Activated T-helper 1 cell treated with anti-CD3 and anti-CD28 coated beads, Interleukin-2, amount 50 U/mL, for 16 hours (primary cell): ENCODE data around the gene RNF144B.
"Not testable (repeated sequence)": the region's sequence is repeated elsewhere in the genome, so short reads cannot be mapped to it uniquely, and the experiment has no call there.

Experiments
- DNase-seq, 2 donors: peaks; one replicate each; pipeline ENCODE4 v3.0.0-alpha.2; 2020; ENCODE audit warnings: low read depth in 1 of 2, low spot score in 1 of 2

Gene RNF144B

GRCh38 chr6:18371010-18371409 is 16.1 kb upstream of the RNF144B start:
- no peak for DNase-seq

- DNase-seq: no peak
Observed at GRCh38 chr6:18371656-18372055, 15.5 kb upstream of the RNF144B start.

- DNase-seq: no peak
Observed at GRCh38 chr6:18380158-18380836, 6.9 kb upstream of the RNF144B start.

GRCh38 chr6:18380851-18381250 is 6.3 kb upstream of the RNF144B start:
- no peak for DNase-seq

GRCh38 chr6:18383441-18383840 is 3.7 kb upstream of the RNF144B start:
- no peak for DNase-seq

- no peak for DNase-seq
Observed at GRCh38 chr6:18384621-18385020, 2.5 kb upstream of the RNF144B start.

DNA sequence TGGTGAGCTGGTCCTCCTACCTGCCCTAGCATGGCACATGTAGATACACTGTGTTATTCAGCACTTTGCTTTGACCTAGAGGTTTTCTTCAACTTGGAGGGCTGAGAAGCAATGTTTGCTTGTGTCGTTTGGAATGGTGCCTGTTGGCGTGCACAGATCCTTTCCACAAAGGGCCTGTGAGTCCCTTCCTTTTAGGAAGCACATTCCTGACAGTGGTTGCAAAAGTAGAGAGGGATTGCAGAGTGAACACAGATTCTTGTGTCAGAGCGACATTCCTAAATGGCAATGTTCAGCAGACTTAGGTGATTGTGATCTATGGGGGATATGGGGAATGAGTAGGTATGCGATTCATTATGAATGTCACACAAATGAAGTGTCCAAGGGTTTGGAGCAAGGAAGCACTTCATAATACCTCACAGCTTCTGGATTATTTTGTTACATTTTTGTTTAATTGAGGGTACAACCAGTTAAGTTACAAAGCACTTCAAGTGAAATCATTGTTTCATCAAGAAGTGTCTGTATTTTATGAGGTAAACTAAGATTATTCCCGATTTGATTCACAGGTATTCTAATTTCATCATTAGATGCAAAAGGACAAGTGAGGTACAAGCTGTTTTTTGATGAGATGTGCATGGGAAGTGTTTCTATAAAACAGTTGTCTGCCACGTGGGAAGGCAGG is 713 bp upstream of the RNF144B start:
- no peak for DNase-seq

- no peak for DNase-seq
Observed at GRCh38 chr6:18388271-18388670, 1.1 kb downstream of the RNF144B start.

DNA sequence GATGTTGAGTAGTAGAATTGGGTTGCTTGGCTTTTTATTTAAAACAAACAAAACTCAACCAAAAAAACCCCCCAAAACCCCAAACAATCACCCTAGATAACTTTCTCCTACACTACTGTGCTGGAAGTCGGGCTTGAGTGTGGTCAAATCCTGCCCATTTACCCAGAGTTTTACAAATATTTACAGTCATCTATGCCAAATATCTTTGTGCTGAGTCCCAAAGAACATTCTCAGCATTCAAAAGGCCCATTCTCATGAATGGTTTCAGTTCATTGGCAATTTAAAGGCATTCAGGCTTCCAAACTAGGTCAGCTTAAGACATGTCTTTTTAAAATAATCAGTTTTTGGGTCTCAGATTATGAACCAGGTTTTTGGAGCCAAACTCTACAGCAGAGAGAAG is 1.8 kb downstream of the RNF144B start:
- no peak for DNase-seq

DNA sequence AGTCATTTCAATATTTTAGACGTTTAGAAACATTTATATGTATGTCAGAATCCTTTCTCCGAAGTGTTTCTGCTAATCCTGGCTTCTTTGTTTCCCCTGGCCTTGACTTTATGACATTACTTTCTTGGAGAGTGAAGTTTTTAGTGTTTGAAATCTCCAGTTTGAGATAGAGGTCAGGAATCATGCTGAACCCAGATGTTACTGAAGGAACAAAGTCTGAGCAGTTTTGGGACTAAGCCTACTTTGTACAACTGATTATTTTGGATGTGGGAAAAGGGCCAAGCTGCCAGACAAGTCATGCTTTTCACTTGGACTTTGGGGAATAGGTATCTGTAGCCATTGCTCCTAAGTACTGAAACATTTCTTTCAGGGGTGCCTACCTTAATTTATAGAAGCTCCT is 2.3 kb downstream of the RNF144B start:
- no peak for DNase-seq

DNA sequence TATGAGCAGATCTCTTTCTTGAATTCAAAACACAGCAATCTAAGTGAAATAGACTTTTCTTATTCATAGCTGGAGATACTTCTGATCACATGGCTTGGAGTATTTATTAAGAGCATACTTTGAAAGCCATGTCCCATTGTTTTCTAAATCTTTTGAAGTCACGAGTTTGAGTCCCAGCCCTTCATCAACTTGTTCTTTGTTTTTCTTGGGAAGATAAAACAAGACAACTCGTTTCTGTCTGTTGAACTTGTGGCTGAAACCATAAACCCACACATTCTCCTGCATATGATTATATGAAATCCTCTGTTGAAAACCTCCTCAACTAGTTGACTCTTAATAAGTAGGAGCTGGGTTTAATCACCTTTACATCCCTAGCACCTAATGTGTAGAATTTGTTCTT is 3.3 kb downstream of the RNF144B start:
- no peak for DNase-seq

GRCh38 chr6:18391023-18391422 is 3.9 kb downstream of the RNF144B start:
- DNase-seq: no peak

GRCh38 chr6:18392346-18392877 is 5.3 kb downstream of the RNF144B start:
- no peak for DNase-seq

DNA sequence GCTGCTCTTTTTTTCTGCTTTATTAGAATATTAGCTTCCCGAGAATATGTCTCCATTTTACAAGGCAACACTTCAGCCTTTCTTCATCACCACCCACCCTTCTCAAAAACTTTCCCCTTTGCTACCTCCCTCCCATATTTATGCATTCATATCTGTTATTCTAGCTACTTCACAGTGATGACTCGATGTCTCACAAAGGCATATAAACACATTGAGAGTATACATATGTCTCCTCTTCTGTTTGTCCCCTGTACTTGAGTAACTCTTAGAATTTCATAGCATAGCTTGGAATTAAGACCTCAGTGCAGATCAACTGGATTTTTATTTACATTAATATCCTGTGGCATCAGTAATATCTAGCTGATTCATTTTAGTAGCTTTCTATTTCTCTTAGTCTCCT is 6.5 kb downstream of the RNF144B start:
- DNase-seq: no peak

DNA sequence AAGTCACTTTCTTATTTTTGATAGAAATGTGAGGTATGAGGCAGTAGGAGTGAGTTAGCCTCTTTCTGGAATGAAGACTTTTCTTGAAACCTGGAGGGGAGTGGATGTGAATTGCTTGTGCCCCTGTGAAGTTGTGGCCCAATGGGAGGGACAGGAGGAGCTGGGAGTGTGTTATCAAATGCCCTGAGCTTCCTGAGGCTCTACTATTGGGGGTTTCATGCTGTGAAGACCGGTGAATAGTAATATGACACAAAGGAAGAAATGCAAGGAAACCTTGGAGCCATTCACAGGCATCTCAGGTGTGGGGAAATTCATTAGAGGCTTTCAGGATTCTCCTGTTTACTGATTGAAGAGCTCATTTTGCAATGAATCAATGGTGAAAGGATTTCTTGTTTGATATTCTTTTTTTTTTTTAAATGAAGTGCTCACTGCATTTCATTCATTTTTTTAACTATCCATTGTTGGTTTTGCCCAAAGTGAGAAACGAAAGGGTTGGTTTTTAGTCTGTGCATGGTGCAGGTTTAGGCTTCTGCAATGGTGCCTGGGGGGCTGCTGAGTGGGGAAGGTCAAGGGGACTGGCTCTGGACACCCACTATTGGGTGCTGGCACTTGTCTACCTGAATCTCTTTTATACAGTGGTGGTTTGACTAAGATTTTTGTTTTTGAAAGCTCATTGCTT is 8.2 kb downstream of the RNF144B start:
- DNase-seq: no peak

DNA sequence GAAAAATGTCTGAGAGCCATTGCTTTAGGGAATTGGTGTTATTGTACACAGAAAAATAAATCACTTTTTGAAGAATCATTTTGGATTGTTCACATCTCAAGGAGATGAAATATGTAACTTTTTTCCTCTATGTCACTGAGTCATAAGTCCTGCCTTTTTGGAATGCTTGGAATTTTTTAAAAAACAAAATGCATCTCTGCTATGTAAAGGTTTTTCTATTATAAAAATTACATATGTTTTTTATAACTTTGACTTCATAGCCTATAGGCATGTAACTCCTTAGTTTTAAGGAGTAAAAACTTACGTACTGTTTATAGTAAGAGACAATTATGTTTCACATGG is 8.7 kb downstream of the RNF144B start:
- no peak for DNase-seq

DNA sequence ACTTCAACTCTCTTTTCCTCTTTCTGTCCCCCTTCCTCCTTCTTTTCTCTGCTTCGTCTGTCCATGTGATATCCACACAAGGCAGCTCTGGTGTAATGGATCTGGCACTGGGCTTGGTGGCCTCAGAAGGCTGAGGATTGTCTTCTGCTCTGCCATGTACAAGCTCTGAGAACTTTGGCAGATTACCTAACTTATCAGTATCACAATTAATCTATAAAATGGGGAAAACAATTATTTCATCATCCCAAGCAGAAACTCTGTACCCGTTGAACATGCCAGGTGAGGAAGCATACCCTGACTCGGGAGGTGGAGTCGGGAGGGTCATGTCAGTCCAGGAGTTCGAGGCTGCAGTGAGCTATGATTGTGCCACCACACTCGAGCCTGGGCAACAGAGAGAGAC is 10.6 kb downstream of the RNF144B start:
- DNase-seq: no peak

DNA sequence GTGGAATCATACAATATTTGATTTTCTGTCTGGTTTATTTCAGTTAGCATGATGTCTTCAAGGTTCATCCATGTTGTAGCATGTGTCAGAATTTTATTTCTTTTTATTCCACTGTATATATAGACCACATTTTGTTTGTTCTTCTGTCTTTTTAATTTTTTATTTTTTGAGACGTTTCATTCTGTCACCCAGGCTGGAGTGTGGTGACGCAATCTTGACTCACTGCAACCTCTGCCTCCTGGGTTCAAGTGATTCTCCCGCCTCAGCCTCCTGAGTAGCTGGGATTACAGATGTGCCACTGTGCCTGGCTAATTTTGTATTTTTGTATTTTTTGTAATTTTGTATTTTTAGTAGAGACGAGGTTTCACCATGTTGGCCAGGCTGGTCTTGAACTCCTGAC is 11.1 kb downstream of the RNF144B start:
- not testable (repeated sequence) for DNase-seq

DNA sequence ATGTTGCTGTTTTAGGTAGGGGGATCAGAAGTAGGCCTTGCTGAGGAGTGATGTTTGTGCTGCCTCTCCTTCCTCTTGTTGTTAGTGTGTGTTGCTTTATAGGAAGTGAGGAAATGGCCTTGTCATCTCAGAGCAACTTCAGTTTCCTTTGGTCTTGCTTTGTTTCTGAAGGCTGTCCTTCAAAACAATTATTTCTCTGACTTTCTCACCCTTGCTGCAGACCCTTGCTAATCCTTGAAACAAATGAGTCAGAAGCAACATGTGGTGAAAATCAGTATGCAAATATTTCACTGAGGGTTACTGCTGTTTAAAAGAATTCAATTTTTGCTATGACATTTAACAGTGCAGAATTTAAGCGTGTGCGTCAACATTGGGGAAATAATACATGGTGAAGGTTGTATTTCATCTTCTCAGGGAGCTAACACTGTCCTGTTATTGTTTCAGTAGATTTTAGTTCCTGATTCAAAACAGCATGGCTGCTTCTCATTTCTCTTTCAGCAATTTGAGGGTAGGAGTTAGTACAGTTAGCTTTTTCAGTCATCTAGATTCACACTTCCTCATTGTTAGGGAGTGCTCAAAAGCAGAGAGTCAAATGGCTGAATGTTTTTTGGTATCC is 13.8 kb downstream of the RNF144B start:
- no peak for DNase-seq

- not testable (repeated sequence) for DNase-seq
Observed at GRCh38 chr6:18404965-18405364, 17.8 kb downstream of the RNF144B start.

- no peak for DNase-seq
Observed at GRCh38 chr6:18405477-18406293, 18.5 kb downstream of the RNF144B start.
